ENCODE data around the gene BEND3.
"Not testable (repeated sequence)": the region's sequence is repeated elsewhere in the genome, so short reads cannot be mapped to it uniquely, and the experiment has no call there.

The BEND3 gene

DNA sequence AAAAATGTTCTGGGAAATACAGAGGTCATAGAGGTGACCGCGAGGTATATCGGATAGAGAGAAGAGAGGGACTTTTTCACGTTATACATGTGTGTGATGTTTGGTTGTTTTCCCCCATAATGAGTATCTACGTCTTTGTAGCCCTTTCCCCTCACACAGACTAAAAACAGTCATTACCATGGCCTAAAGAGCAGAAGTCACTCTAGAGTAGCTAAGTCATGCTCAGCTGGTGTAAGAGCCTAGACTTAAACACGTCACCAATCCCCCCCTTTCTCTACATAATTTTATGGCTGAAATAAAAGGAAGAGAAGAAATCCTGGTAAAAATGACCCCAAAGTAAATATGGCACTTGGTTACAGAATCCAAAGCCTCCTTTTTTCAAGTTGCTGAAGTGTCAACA, 6.0 kb upstream of the BEND3 start:
- no peak for DNase-seq (ENCODE audit: low read depth in 2 of 2)

DNA sequence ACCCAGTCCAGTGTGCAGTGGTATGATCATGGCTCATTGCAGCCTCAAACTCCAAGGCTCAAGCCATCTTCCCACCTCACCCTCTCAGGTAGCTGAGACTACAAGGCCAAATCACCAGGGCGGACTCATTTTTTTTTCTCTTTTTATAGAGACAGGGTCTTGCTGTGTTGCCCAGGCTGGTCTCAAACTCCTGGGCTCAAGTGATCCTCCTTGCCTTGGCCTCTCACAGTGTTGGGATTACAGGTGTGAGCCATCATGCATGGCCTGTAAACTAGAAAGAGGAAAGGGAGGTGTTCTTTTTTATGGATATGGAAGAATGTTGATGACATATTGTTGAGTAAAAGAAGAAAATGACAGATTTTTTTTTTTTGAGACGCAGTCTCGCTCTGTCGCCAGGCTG, 5.1 kb upstream of the BEND3 start:
- no peak for DNase-seq (ENCODE audit: low read depth in 2 of 2)

DNA sequence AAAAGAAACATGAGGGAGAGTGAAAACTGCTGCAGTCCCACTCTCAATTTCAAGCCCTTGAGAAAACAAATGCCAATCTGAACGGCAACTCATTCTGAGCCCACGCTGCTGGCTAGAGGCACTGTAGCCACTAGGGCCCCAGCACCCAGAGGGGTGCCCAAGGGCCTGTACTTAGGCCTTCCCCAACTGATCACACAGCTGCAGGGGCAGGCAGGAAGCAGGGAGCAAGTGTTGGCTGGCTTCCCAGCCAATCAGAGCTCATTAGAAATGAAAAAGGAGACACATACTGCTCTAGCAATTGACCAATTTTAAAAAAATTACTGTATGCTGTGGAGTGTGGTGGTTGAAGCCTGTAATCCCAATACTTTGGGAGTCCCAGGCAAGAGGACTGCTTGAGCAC, 3.7 kb upstream of the BEND3 start:
- DNase-seq (ENCODE audit: low read depth in 2 of 2), result no peak

DNA sequence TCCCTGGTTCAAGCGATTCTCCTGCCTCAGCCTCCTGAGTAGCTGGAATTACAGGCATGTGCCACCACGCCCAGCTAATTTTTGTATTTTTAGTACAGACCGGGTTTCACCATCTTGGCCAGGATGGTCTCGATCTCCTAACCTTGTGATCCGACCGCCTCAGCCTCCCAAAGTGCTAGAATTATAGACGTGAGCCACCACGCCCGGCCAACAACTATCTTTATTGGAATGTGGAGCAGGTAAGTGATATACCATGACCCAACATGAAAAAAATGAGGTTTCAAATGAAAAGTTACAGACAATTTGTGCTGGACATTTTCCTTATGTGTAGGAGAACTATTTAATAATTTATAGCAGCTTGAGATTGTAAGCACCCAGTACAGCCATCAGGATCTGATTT, 3.2 kb upstream of the BEND3 start:
- DNase-seq (ENCODE audit: low read depth in 2 of 2), result not testable (repeated sequence)

DNA sequence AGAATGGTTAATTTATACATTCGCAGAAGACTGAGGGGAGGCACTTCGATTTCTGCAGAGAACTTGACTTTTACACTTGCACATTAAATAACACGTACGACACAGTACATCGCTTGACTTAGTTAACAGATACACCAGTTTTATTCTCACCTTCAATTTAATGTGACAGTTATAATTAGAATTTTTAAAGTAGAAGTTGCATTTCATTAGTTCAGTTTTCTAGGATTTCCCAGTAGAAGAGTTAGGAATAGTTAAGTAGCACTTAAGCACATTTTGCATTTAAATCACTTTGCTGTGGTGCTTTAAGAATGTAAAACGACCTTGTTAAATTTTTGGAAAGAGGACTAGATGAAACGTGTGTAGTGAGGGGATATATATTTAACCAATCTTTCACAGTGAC, 1.6 kb upstream of the BEND3 start:
- DNase-seq (ENCODE audit: low read depth in 2 of 2), result no peak

DNA sequence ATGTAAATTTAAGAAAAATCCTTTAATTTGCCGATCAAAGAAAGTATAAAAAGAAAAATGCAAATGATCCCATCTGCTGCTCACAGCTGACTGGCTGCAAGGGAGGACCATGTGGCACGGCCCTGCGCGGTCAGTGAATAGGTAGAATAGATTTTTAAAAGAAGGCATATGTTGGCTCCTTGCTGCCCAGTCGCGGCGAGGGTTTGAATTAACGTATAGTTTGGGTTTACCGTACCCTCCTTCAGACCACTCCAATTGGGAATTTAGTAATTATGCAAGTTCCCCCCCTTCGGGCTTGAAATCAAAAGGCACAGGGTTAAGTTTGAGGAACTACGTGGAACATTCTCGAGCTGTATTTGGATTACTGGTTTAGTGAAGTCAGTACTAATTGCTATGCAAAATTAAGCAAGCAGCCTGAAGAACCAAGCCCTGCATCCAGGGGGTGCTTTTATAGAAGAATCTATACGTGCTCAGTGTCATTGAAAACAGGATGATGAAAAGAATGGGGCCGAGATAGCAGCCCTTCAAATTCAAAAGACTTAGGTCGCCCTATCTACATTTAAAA, 1.1 kb upstream of the BEND3 start:
- DNase-seq (ENCODE audit: low read depth in 2 of 2), result no peak

DNA sequence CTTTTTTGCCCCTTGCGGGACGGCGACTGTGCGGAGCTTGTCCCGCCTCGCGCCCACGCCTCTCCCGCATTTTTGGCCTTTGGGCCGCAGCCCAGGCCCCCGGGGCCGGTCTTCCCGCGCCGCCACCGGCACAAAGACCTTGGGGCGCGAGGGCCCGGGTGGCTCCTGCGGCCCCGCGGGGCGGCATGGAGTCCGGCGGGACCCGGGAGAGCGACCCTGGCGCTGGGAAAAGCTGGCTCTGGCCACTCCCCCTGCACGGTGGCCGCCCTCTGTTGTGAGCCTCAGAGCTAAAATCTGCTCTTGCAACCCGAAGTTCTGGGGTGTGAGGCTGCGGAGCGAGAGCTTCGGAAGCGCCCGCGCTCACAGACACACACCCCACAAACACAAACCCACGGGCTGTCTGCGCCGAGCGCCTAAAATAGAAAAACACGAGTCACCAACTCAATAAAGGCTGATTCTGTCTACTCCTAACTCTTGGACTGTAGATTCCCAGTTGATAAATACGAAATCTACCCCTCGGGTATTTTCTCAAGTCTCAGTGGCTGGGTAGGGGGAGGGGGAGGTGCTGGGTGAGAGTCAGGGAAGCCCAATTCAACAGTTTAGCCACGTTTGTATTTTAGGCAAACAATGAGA, 496 bp upstream of the BEND3 start:
- DNase-seq (ENCODE audit: low read depth in 2 of 2), result no peak

DNA sequence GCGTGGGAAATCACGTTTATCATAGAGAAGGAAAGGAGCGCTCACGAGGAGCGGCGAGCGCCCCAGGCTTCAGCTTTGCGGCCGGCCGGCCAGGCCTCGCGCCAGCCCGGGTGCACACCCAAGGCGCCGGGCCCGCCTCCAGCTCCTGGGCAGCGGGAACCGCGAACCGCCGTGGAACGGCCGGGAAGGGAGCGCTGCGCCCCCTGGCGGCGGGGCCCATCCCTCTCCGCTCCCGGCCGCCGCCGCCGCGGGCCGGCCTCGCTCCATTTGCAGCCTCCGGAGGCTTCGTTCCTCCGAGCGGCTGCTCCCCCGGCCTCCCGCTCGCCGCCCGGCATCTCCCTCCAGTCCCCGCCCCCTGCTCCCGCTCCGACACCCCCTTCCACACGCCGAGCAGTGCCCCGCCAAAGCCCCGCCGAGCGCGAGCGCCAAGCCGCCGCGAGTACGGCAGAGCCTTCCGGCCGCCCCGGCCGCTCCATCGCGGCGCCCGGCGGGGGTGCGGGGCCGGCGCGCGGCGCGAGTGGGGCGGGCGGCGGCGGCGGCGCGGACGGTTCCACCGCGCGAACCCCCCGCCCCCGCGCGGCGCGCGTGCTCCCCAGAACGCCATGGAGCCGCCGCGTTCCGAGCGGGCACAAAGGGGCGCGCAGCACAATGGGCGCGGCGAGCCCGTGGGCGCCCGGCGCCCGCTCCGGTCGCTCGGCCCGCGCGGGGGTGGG, 946 bp downstream of the BEND3 start:
- DNase-seq (ENCODE audit: low read depth in 2 of 2), result peak; percentile 68 to 71

DNA sequence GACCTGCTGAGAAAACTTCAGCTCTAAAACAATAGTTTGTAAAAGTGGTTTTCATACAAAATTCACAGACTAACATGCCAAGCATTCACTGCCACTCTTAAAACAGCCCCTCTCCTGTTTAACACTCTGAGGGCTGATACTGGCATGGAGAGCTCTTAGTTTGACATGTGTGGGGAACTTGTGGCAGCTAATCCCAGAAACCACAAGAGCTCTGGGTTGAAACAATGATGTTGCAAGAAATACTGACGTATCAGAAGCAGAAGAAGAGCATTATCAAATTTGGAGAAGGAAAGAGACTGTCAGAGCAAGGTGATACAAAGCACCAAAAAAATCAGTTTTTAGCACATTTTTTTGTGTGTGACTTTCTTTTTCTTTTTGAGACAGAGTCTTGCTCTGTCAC, 5.1 kb downstream of the BEND3 start:
- DNase-seq (ENCODE audit: low read depth in 2 of 2), result no peak

DNA sequence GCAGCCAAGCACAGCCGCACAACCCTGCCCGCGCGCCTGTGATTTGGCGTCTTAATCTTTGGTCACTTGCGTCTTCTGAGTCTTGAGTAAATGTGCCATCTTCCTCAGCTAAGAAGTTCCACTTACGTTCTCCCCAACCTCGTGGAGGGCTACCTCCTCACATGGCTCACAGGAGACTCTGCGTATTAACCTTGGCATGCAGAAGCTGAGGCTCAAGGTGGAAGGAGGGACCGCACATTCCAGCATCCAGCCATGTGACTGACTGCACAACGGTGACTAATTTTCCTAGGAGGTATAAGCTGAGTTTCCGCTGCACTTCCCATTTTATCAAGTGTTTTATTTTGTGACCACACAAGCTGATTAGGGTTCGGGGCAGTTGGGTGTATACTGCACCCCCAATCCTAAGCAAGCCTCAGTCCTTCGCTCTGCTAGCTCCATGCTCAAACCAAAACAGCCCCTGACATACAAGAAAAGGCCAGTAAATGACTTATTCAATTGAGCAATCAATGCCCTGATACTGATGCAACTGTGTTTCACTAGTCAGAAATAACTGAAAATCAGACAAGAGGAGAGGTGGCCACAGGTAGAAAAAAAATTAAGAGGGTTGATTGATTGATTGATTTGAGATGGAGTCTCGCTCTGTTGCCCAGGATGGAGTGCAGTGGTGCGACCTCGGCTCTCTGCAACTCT, 7.0 kb downstream of the BEND3 start:
- no peak for DNase-seq (ENCODE audit: low read depth in 2 of 2)

DNA sequence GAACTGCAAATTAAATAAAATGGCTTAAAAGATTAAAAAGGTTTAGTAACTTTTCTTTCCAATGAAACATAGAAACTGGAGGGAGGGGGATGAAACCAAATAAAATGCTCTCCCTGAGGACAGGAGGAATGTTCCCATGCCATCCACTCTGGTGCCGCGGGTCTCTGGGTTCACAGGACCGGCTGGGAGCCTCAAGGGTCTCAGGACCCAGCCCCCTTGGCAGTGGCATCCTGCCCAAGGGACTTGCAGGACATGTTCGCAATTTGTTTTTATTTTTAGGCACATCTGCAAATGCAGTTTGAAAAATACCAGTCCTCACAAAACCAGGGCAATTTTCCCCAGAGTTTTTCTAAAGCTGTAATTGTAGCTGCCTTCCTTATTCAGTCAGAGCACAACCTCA, 7.5 kb downstream of the BEND3 start:
- no peak for DNase-seq (ENCODE audit: low read depth in 2 of 2)

DNA sequence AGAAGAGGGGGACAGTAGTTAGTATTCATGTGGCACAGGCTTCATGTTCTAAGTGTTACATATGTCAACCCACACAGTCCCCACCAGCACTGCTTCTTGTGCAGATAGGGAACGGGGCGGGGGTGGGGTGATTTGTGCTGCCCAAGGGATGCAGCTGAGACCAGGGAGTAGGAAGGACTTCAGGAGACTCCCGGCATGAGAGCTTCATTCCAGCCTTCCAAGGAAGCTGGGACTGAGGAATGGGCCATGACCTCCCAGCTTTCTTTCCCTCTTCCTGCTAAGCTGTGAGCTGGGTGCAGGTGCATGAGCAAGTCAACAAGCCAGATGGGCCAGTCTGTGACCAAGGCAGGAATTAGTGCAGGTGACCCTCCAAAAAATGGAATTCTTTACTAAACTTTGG, 9.2 kb downstream of the BEND3 start:
- no peak for DNase-seq (ENCODE audit: low read depth in 2 of 2)

DNA sequence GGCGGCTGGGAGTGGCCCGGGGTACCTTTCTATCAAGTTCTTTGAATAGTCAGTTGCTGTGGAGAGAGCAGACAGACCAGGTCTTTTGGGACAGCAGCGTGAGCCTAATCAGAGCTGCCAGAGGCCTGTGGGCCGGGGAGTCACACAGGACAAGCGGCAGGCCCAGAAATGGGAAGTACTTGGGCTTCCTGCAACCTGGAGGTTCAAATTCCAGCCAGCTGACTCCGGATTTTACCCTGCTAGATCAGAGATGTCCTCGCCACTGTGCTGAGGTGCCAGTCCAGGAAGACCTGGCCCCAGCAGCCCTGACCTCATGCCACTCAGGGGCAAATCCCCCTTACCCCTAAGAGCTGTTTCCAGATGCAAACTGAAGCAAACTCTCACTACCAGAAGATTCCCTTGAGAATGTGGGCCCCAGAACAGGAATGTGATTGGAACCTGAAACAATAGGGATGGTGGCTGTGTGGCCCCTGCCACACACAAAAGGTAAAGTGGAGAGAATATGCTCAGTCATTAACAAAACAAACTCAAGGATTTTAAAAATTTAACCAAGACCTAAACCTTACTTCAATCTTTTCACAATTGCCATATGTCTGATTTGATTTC, 9.7 kb downstream of the BEND3 start:
- DNase-seq (ENCODE audit: low read depth in 2 of 2), result no peak

DNA sequence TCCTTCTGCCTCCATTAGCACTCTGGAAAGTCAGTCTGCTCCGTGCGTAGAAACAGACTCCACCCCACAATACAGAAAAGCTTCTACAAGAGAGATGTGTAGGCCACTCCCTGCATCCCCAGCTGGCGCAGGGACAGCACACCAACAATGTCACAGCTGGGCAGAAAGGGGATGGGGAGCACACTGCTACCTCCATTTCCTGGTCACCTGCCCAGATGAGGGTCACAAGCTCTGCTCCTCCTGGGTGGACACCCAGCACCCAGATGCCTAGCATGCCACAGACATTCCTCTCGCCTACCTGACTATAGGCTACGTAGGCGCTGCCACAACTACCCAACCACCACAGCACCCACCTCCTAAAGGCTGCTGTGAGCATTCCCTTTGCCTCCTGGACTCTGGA, 12.2 kb downstream of the BEND3 start:
- DNase-seq (ENCODE audit: low read depth in 2 of 2), result no peak

DNA sequence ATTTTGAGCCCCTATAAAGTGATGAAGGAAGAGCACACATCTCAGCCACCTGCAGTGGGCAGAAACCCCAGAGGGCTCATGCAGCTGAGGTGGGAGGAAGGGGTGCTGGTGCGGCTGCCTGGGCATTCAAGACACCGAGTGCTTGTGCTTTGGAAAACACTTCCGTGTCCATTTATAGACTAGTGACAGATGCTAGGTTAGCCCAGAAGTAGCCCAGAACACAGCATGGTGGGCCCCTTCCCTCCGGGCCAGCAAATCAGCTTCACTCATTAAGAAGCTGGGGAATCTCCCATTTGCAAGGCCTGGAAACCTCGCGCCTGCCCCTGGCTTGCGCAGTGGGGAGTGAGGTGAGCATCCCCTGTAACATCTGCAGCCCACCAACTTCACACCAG, 12.9 kb downstream of the BEND3 start:
- no peak for DNase-seq (ENCODE audit: low read depth in 2 of 2)

DNA sequence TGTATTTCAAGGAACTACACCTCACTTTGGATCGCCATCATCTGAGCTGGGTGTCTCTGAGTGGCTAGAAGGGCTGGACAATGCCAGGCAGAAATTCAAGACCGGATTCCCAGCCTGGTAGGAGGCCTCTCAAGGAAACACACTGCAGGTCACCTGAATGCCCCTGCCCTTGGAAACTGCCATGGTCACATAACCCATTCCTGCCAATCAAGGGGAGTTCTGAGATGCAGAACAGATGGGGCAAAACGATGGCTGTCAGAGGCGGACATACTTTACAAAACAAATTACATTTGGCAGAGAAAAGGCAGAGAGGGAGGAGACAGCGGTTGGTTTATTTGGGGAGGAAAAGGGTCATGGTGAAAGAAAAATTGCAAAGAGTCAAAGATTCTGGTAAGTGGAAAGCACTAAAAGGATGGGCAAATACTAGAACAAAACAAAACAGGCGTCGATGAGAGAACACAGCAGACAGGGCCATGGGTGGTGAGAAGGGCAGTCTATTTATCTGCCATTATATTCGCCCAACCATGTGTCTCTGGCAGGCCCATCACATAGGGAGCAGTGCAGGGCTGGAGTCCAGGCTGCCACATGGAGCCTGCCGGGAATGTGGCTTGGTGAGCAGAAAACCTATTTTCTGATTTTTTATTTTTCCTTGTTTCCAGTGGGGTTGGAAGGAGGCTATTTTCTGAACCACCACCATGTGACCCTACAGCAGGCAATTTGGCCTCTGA, 13.5 kb downstream of the BEND3 start:
- no peak for DNase-seq (ENCODE audit: low read depth in 2 of 2)

DNA sequence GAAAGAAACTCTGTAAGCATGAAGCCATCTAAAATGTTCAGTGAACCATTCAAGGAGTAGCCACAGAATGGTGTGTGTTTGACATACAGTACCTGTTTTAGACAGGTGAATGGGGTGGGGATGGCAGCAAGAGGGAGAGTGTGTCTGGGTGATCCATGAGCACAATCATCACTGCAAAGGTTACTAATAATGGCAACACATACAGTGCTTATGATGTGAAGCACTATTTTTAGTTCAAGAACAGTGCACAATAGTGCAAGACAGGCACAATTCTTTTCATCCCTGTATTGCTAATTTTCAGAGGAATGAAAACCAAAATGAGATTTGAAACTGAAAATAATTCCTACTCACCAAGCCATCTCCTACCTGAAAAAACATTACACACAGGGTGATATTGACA, 14.1 kb downstream of the BEND3 start:
- no peak for DNase-seq (ENCODE audit: low read depth in 2 of 2)

DNA sequence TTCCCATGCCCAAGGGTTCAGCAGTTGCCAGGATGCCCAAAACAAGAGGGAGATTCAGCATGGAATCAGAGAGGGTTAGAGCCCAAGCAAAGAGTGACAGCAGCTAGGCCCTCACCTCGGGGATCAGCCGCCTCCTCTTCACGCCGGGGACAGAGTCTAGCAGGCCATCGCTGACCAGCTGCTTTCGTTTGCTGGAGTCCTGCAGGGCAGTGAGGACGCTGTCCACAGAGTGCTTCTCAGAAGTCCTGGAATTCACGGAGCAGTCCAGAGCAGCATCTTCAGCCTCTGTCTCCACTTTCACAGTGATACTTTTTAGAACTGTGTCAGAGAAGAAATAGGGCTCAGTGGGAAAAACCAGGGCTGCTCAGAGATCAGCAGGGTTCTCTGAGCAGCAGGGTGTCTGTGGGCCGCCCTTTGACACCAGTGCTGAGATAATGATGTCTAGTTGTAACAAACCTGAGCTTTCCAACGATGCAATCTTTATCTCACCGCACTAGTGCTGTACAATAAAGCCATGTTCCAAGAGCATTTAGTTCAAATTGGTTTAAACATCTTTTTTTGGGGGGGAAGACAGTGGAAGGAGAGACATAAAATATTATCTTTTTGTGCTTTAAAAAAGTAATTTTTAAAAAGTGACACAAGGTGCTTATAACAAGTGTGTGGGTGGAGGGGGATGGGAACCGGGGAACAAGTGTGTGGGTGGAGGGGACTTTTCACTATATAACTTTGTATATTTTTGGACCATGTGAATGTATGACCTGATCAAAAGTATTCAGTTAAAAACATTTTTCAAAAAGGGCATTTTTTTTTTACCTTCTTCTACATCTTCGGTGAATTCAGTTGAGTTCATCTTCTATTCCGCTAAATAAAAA, 16.6 kb downstream of the BEND3 start:
- DNase-seq (ENCODE audit: low read depth in 2 of 2), result no peak

DNA sequence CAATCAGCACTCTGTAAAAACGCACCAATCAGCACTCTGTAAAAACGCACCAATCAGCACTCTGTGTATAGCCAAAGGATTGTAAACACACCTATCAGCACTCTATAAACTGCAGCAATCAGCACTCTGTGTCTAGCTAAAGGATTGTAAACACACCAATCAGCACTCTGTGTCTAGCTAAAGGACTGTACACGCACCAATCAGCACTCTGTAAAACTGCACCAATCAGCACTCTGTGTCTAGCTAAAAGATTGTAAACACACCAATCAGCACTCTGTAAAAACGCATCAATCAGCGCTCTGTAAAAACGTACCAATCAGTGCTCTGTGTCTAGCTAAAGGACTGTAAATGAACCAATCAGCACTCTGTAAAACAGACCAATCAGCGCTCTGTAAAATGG, 30.9 kb downstream of the BEND3 start:
- DNase-seq (ENCODE audit: low read depth in 2 of 2), result not testable (repeated sequence)

DNA sequence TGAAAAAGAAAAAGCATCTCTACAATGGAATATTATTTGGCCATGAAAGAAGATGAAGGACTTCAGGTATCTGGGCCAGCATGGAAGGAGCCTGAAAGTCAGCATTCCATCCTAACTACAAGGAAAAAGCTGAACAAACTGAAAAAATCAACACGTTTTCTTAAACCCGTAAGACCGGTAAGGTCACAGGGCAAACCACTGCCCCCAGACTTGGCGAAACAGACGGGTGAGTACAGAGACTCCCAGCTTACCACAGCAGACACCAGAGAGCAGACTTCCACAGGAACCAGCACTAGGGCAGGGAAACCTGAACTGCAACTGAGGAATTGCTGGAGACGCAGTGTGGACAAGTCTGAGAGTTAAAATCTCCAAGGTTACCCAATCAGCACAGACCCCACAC, 31.4 kb downstream of the BEND3 start:
- DNase-seq (ENCODE audit: low read depth in 2 of 2), result no peak

All from fibroblast of skin of left quadriceps (primary cell).